Spinal cord (tissue), 10 donors: ENCODE measurements around the gene PAX8. TPM values are rescaled to one million over a fixed set of nuclear protein-coding genes. Genes with fewer than 3 reads are reported as not detected.
A peak's percentile ranks its signal among the peaks of the same experiment; 100 is the strongest.

Experiments
- DNase-seq, 6 donors: peaks; one replicate each; pipeline versions ENCODE4 v3.0.0 to v3.0.0-alpha.2; 2013 to 2015; ENCODE audit warnings: low spot score in 6 of 6, low read depth in 4 of 6
- H3K27ac ChIP-seq: one replicate; pipeline ENCODE4 v1.5.1; 2013; ENCODE audit warnings: low read depth, low read length, control low read depth
- H3K27me3 ChIP-seq: one replicate; pipeline ENCODE4 v1.6.1; 2013; ENCODE audit warnings: low read length; ENCODE audit not compliant: control insufficient read depth, insufficient read depth
- H3K36me3 ChIP-seq: one replicate; pipeline ENCODE4 v1.6.1; 2013; ENCODE audit warnings: low read length; ENCODE audit not compliant: control insufficient read depth, insufficient read depth
- H3K4me1 ChIP-seq: one replicate; pipeline ENCODE4 v1.6.1; 2013; ENCODE audit warnings: low read length; ENCODE audit not compliant: control insufficient read depth, insufficient read depth
- H3K4me3 ChIP-seq: one replicate; pipeline ENCODE4 v1.5.1; 2013; ENCODE audit warnings: low read depth, low read length, control low read depth
- H3K9me3 ChIP-seq: one replicate; pipeline ENCODE4 v1.6.1; 2013; ENCODE audit warnings: low read length; ENCODE audit not compliant: control insufficient read depth, insufficient read depth
- WGBS: methylation state at CpG from one replicate; pipeline ENCODE4 v1.1.5; 2013; ENCODE audit warnings: missing lambda C conversion rate; ENCODE audit not compliant: insufficient coverage; 5-methylcytosine and 5-hydroxymethylcytosine counted together
- polyA plus RNA-seq, 2 donors: library from polyadenylated mRNA; unstranded; fragments of 120-200 nt; gene quantifications; one replicate each; pipeline ENCODE4 v1.2.1, GENCODE V29; 2013; ENCODE audit not compliant: insufficient read length in 2 of 2
- total RNA-seq, 2 donors: library from RNA; depleted of rRNA in 1 of 2; stranded (reverse); fragments of 120-200 nt in 1 of 2; fragments of >200 nt in 1 of 2; gene quantifications; one replicate each; pipeline versions ENCODE4 v1.2.3 to v1.2.4, GENCODE V29; 2013 to 2014
- donor health status: healthy.

Gene PAX8
- total and polyA plus RNA-seq, 4 donors, result 3.7 to 42.7 (median 16.1) TPM

DNA sequence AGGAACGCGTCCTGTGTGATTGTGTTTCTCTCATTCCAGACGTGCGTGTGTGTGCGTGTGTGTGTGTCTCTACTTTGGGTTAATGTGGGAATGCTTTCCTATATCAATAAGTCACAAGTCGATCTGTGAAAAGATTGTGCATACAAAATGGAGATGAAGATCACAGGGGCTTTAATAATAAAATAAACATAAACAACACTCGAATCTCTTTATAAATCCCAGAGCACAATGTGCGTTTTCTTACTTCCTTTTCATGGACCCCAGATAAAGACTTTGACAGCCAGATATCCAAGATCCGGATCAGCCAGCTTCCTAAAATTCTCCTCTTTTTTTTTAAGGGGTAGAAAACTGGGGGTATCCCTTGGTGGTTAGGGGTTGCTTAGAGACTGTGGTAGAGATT lies 4.7 kb downstream of the PAX8 start:
- no peaks in the 10 kb centered on the region for H3K36me3 ChIP-seq
- peak in 1 of 6 donors; percentile 56 for DNase-seq
- H3K4me1 ChIP-seq, result peaks cover 24% of the 10 kb centered on the region
- no CpG with 5 or more reads among the region's 9 CpGs for WGBS
- H3K27me3 ChIP-seq, result peaks cover 89% of the 10 kb centered on the region
- H3K9me3 ChIP-seq, result no peaks in the 10 kb centered on the region
- H3K27ac ChIP-seq, result no peak overlapping the region
- H3K4me3 ChIP-seq, result no peak overlapping the region

DNA sequence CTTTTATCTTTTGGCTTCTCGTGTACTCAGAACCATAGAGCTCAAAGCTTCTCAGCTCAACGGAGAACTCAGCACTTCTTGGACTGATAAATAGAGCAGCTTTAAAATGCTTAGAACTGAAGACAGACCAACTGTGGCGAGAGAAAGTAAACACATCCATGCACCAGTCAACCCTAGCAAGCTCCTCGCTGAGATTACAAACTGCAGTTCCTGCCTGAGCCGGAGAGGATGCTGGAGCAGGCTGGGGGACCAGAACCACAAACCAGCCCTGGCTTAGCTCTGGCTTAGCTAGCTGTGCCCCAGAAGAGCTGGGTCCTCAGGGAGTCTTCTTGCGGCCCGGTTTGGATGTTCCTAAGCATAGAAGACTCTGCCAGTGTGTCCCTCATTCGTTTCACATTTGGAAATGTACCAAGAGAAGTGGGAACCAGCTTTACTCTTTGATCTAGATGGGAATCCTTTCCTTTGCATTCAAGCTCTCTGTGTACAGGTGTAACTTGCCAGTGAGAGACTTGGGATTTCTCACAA lies 5.6 kb downstream of the PAX8 start:
- Histone ChIP-seq H3K36me3 (no peaks in the 10 kb centered on the region), H3K4me1 (peaks cover 20% of the 10 kb centered on the region), H3K9me3 (no peaks in the 10 kb centered on the region), H3K4me3 (no peak overlapping the region), H3K27me3 (peaks cover 80% of the 10 kb centered on the region), H3K27ac (no peak overlapping the region)
- DNase-seq, result peak in 1 of 6 donors; percentile 81
- 21% methylated on average over 7 of the region's 8 CpGs for WGBS

DNA sequence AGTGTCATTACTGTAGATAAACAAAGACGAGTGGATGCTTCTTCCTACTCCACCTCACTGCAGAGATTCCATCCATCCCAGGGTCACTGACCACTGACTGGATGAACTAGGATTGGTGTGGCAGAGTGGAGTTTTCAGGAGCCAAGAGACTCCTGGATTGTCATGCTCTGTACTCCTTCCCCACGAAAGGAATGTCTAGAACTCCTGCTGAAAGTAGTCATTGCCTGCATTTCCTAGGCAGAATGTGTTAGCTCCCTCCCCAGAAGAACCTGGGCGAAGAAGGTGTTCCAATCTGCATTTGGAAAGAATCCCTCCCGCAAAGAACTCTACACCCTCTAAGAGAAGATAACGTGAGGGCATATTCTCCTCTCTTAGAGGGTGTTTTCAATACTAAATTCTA lies 6.2 kb downstream of the PAX8 start:
- Histone ChIP-seq H3K36me3 (no peaks in the 10 kb centered on the region), H3K4me3 (no peak overlapping the region), H3K27me3 (peaks cover 74% of the 10 kb centered on the region), H3K4me1 (peaks cover 14% of the 10 kb centered on the region), H3K27ac (no peak overlapping the region), H3K9me3 (no peaks in the 10 kb centered on the region)
- DNase-seq, result no peak
- WGBS, result no CpG with 5 or more reads among the region's 5 CpGs

DNA sequence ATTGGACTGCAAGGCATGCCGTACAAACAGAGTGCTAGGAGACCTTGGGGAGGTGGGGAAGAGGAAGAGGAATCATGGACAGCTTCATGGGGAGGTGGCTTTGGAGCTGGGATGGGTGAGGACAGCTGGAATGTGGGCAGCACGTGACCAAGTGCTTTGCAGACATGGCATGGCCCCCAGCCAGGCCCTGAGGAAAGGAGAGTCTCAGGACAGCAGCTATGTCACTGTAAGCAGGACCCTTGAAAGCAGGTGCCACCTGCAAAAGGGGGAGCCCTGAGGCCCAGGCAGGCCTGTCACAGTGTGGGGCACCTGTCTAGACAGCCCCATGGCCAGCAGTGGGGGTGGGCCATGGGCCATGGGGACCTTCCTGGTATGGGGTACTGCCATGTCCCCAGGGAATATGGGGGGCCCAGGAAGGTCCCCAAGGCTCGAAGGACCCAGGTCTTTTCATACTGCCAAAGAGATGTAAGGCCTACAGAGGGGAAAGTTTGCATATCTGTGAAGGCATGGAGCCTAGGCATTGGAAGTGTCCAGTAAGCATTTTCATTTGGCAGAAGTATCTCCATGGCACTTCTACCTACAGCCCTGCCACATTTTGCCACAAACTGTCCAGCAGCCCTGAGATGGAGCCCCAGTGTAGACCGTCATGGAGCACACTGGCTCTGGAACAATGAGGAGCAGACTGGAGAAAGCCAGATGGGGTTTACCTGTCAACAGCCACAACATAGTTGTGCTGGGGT lies 9.9 kb downstream of the PAX8 start:
- H3K9me3 ChIP-seq, result no peaks in the 10 kb centered on the region
- no peak overlapping the region for H3K4me3 ChIP-seq
- H3K27ac ChIP-seq, result no peak overlapping the region
- peaks cover 37% of the 10 kb centered on the region for H3K27me3 ChIP-seq
- H3K36me3 ChIP-seq, result no peaks in the 10 kb centered on the region
- H3K4me1 ChIP-seq, result no peaks in the 10 kb centered on the region
- 96% methylated on average over 3 of the region's 4 CpGs for WGBS
- no peak for DNase-seq

DNA sequence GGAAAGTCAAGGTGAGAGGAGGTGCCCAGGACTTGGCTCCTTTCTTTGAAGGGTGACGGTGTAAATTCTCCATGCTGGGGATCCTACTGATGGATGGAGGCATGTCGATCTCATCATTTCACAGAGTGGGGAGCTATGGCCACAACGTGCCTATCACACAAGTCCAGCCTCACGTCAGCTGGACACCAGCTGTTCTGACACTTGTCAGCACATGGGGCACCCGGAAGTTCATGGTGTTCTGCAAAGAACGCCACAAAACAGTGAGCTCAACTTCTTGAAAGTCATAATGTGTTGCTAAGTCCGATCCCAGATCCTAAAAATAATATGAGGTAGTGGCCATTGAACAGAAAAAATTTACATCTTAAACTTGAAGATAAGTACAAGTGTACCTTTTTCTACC lies 12.3 kb downstream of the PAX8 start:
- Histone ChIP-seq H3K36me3 (no peaks in the 10 kb centered on the region), H3K9me3 (no peaks in the 10 kb centered on the region), H3K27me3 (peaks cover 14% of the 10 kb centered on the region), H3K4me3 (no peak overlapping the region), H3K4me1 (no peaks in the 10 kb centered on the region), H3K27ac (no peak overlapping the region)
- 85% methylated on average over 5 of the region's 7 CpGs for WGBS
- no peak for DNase-seq

DNA sequence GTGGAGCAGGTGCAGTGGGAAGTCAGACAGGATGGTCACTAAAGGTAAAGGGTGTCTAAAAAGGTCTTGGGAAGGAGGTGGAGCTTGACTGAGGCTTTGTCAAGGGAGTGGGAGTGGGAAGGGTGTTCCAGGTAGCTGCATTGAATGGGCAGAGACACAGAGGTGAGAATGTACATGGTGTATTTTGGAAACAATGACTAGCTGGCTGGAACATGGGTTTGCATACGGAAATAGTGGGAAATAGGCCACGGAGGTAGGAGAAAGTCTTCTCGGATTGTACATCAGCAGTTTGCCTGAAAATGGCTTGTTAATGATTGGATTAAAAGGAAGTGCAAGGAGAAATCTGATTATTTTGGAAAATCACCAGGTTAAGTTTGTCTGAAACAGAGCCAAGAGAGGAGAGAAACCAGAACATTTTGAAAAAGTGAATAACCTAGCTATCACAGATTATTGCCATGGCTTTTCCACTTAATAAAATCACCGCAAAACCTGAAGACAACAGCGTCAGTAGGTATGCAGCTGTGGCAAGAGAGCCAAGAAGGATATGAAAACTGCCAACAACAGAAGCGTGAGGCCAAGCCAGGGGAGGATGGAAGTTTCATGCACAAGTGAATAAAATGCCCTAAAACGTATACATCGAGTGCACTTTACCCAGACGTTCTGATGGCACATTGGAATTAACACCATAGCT lies 13.9 kb downstream of the PAX8 start:
- Histone ChIP-seq H3K36me3 (no peaks in the 10 kb centered on the region), H3K27me3 (no peaks in the 10 kb centered on the region), H3K4me1 (no peaks in the 10 kb centered on the region), H3K9me3 (no peaks in the 10 kb centered on the region), H3K27ac (no peak overlapping the region), H3K4me3 (no peak overlapping the region)
- 77% methylated on average over 9 of the region's 9 CpGs for WGBS
- no peak for DNase-seq

DNA sequence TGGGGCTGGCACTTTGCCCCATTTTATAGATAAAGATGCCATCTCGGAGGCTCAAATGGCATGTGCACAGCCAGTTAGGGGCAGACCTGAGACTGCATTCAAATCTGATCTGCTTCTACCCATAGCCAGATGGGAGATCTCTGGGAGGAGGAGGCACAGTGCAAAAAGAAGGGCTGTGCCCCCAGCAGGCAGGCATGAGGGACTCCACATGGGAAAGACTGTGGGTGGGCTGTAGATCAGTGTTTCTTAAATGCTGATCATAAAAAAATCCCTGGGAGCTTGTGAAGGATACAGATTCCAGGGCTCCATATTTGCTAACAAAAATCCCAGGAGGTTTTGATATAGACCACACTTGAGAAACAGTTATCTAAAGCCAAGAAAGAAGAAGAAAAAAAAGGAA lies 15.2 kb downstream of the PAX8 start:
- Histone ChIP-seq H3K4me1 (peaks cover 3% of the 10 kb centered on the region), H3K36me3 (no peaks in the 10 kb centered on the region), H3K27ac (no peak overlapping the region), H3K9me3 (no peaks in the 10 kb centered on the region), H3K4me3 (no peak overlapping the region), H3K27me3 (no peaks in the 10 kb centered on the region)
- WGBS, result no CpG with 5 or more reads among the region's 1 CpG
- no peak for DNase-seq

DNA sequence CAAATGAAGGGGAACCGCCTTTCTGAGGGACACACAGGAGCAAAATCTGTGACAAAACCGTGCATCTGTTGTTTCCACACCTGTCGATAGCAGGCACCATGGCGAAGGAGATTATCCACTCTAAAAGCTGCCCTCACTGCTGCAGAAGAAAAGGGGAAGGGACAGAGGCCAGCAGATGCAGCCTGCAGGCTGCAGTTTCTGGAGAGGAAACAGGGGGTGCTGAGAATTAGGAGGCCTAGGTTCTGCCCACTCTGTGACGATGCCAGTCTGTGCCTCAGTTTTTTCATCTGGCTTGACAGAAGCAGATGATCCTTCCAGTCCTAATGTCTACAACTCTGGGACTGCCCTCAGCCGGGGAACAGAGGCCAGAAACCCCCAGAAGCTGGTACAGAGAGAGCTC lies 17.7 kb downstream of the PAX8 start:
- 51% methylated on average over 5 of the region's 6 CpGs for WGBS
- Histone ChIP-seq H3K27me3 (no peaks in the 10 kb centered on the region), H3K27ac (no peak overlapping the region), H3K4me1 (peaks cover 3% of the 10 kb centered on the region), H3K36me3 (no peaks in the 10 kb centered on the region), H3K4me3 (no peak overlapping the region), H3K9me3 (no peaks in the 10 kb centered on the region)
- no peak for DNase-seq

DNA sequence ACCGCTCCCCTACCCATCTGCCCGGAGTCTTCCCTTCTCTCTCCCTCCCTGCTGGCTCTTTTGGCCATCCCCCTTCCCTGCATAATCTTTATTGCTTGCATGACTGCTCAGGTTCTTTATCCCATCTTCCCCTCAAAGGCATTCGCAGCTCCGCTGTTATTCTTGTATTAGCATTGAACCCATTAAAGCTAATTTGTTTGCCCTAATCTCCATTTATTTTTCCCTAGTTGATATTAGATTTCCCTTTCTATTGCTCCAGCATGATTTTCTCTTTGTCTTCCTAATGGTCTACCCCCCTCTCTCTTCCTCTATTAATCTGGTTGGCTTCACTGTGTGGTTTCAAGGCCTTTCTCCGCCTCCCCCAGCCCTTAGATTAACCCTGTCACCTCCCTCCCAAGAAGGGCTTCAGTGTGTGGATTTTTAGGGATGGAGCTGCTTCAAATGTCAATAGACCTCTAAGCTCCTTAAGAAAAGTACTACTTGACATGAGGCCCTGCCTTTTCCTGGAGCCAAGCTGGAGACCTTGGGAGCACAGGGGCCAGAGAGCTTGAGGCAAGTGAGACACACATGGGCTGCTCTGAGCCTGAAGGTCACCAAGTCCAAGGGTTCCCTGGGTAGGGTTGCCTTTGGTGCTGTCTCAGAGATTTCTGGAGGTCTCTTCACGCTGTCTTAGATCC lies 20.1 kb downstream of the PAX8 start:
- WGBS, result 51% methylated on average over 4 of the region's 6 CpGs
- Histone ChIP-seq H3K4me1 (peaks cover 3% of the 10 kb centered on the region), H3K9me3 (no peaks in the 10 kb centered on the region), H3K4me3 (no peak overlapping the region), H3K27me3 (no peaks in the 10 kb centered on the region), H3K36me3 (no peaks in the 10 kb centered on the region), H3K27ac (no peak overlapping the region)
- peak in 1 of 6 donors; percentile 94 for DNase-seq
